ENCODE data around the gene CNTNAP5.
A peak's percentile ranks its signal among the peaks of the same experiment; 100 is the strongest.

CNTNAP5 gene

DNA sequence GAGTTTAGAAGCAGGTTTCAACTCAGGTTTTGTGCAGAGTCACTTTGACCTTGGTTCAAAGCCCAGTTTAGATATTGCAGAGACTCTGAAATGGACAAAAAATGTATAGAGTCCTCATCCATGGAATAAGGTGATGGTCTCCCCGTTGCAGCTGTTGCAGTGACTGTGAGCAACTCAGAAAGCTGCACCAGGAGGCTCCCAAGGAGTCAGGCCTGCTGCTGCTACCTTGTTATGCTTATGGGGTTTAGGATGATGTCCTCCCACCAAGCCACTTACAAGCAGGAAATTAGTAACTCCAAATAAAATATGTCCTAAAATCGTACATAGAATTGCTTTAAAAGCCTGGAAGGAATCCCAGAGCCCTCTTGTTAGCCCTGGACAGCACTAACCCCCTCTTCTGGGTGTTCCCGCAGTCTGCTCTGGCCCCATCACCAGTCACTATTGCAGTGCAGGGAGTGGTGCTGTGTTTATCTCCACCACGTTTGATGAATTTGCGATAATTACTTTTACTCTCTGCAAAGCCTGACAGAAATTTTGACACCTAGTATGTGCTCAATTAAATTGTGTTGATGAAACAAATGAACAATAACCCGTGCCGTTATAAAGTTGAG is 189.0 kb downstream of the CNTNAP5 start:
- in situ Hi-C loops (cut with HindIII; ENCODE audit: low pct_ligation_motif_present, low pct_unique_long_range_greater_than_20kb, low sequenced_read_pairs) = no loop called here
- no peak for DNase-seq

DNA sequence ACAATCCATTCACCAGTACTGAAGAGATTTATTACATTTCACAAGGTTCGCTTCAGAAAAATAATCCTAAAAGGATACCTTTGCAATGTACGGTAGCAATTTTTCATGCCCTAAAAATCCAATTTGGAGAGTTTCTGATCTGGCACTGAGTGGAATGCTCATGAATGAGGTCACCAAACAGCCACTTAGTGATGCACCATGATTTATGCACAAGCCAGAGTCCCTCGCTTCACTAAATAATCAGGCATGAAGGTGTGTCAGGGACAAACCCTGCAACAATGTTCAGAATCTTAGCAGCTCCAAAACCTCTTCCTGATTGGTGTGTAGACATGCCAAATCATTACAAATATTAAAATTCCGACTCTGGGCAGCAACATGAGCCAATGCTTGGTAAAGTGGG is 221.1 kb downstream of the CNTNAP5 start:
- in situ Hi-C loops (cut with HindIII; ENCODE audit: low pct_ligation_motif_present, low pct_unique_long_range_greater_than_20kb, low sequenced_read_pairs) = no loop called here
- no peak for DNase-seq

- DNase-seq = no peak
- in situ Hi-C loops (cut with HindIII; ENCODE audit: low pct_ligation_motif_present, low pct_unique_long_range_greater_than_20kb, low sequenced_read_pairs) = no loop called here
Observed at GRCh38 chr2:124248386-124248785, 223.3 kb downstream of the CNTNAP5 start.

- in situ Hi-C loops (cut with HindIII; ENCODE audit: low pct_ligation_motif_present, low pct_unique_long_range_greater_than_20kb, low sequenced_read_pairs) = no loop called here
Observed at GRCh38 chr2:124250433-124250832, 225.3 kb downstream of the CNTNAP5 start.

DNA sequence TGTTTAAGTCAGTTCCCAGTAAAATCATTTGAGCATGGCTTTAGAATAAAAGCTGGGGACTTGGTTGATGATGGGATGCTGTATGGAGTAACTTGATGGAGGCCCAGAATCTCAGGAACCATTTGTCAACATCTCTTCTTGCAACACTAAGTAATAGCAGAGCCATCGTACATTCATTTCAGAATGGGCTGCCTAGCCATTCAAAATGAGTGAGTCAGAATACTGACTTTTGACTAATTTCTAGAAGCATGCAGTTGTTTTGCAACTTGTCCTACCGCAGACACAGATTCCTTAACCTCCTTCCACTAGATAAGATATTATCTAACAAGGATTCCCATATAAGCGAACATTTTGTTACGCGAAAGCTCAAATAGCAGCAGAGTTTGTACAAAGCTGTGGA is 229.5 kb downstream of the CNTNAP5 start:
- in situ Hi-C loops (cut with HindIII; ENCODE audit: low pct_ligation_motif_present, low pct_unique_long_range_greater_than_20kb, low sequenced_read_pairs) = no loop called here

More at GRCh38 chr2:124250433-124250832, 225.3 kb downstream of the CNTNAP5 start:
- DNase-seq = no peak

GRCh38 chr2:124257120-124257519 is 232.0 kb downstream of the CNTNAP5 start:
- DNase-seq = no peak
- in situ Hi-C loops (cut with HindIII; ENCODE audit: low pct_ligation_motif_present, low pct_unique_long_range_greater_than_20kb, low sequenced_read_pairs) = no loop called here

More for the DNA sequence above, 229.5 kb downstream of the CNTNAP5 start:
- DNase-seq = no peak

GRCh38 chr2:124258140-124258880 is 233.2 kb downstream of the CNTNAP5 start:
- in situ Hi-C loops (cut with HindIII; ENCODE audit: low pct_ligation_motif_present, low pct_unique_long_range_greater_than_20kb, low sequenced_read_pairs) = no loop called here
- DNase-seq = no peak

GRCh38 chr2:124261456-124261855 is 236.4 kb downstream of the CNTNAP5 start:
- in situ Hi-C loops (cut with HindIII; ENCODE audit: low pct_ligation_motif_present, low pct_unique_long_range_greater_than_20kb, low sequenced_read_pairs) = no loop called here
- DNase-seq = no peak

GRCh38 chr2:124264551-124265091 is 239.5 kb downstream of the CNTNAP5 start:
- in situ Hi-C loops (cut with HindIII; ENCODE audit: low pct_ligation_motif_present, low pct_unique_long_range_greater_than_20kb, low sequenced_read_pairs) = no loop called here
- no peak for DNase-seq

DNA sequence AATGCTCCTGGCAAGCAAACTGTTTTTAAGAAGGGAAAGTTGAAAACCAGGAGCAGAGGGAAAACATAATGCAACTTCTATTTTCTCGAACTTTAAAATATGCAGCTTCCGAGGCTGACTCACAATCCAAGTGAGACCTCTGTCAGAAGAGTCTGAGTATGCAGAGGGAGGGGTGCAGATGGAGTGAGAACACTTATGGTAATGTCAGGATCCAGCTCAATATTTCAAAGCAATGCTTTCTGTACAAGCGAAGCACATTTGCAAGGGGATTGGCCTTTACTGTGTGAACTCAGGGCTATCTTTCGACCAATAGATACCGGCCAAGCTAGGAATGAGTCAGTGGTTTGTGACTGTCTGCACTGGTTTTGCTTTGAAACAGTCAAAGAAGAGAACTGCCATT is 242.7 kb downstream of the CNTNAP5 start:
- in situ Hi-C loops (cut with HindIII; ENCODE audit: low pct_ligation_motif_present, low pct_unique_long_range_greater_than_20kb, low sequenced_read_pairs) = no loop called here
- DNase-seq = no peak

DNA sequence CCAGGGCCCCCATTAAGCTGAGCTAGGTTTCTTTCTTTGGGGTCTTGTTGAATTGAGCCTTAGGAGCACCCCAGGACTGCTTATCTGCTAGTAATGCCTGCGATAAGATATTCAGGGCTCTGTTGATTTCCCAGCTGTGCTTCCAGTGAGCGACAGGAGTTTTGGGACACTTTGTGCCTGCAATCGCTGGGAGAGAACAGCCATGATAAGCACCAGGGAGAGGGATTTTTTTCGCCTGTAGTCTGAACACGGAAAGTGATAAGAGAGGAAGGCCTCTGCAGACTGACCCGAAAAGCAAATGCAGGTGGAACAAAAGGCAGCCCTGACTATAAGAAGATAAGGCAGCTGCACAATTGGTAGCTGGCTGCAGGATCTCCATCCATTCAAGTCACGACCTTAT is 244.3 kb downstream of the CNTNAP5 start:
- in situ Hi-C loops (cut with HindIII; ENCODE audit: low pct_ligation_motif_present, low pct_unique_long_range_greater_than_20kb, low sequenced_read_pairs) = no loop called here
- no peak for DNase-seq

GRCh38 chr2:124272261-124272841 is 247.3 kb downstream of the CNTNAP5 start:
- DNase-seq = no peak
- in situ Hi-C loops (cut with HindIII; ENCODE audit: low pct_ligation_motif_present, low pct_unique_long_range_greater_than_20kb, low sequenced_read_pairs) = no loop called here

GRCh38 chr2:124281541-124281940 is 256.5 kb downstream of the CNTNAP5 start:
- in situ Hi-C loops (cut with HindIII; ENCODE audit: low pct_ligation_motif_present, low pct_unique_long_range_greater_than_20kb, low sequenced_read_pairs) = no loop called here
- no peak for DNase-seq

GRCh38 chr2:124283096-124283495 is 258.0 kb downstream of the CNTNAP5 start:
- in situ Hi-C loops (cut with HindIII; ENCODE audit: low pct_ligation_motif_present, low pct_unique_long_range_greater_than_20kb, low sequenced_read_pairs) = no loop called here
- DNase-seq = peak; percentile 42

DNA sequence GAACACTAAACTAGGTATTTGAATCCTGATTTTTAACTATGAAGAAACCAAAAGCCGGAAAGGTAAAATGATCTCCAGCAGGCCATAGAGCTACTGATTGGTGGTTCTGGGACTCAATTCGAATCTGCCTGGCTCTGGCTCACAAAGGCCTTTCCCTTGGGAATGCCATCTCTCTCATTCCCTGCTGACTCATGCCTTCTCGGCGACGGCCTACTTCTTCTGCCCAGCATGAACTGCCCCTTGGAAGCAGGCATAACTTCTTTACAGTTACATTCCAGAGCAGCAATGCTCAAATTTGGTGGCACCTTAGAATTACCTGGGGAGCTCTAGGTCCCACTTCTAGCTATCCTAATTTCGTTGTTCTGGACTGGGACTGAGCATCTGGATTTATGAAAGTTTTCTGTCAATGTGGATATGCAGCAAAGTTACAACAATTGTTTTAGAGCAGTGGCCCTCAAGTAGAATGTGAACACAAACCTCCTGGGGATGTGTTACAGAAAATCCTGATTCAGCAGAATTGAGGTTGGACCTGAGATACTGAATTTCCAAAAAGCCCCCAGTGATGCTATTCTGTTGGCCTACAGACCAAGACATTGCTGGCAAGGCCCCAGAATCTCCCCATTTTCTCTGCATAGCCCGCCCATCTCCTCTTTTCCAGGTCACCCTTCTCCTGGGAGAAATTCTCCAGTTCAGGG is 261.1 kb downstream of the CNTNAP5 start:
- in situ Hi-C loops (cut with HindIII; ENCODE audit: low pct_ligation_motif_present, low pct_unique_long_range_greater_than_20kb, low sequenced_read_pairs) = no loop called here
- DNase-seq = no peak

DNA sequence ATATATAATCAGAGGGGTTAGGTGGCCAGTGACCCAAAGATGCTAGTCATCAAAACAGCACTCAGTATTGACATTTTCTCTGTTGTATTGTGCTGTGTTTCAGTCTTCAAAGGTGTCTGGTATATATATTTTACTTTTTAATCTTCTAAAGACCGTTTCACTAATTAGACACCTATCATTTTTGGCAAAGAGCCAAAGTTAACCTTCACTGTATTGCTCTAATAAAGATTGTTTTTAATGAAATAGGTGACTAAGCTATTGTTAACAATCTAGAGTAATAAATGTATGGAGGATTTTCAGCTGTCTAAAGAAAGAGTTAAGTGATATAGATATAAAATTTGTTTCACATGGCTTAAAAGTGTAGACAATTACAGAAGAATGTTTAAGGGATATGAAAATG is 264.0 kb downstream of the CNTNAP5 start:
- DNase-seq = no peak
- in situ Hi-C loops (cut with HindIII; ENCODE audit: low pct_ligation_motif_present, low pct_unique_long_range_greater_than_20kb, low sequenced_read_pairs) = no loop called here

DNA sequence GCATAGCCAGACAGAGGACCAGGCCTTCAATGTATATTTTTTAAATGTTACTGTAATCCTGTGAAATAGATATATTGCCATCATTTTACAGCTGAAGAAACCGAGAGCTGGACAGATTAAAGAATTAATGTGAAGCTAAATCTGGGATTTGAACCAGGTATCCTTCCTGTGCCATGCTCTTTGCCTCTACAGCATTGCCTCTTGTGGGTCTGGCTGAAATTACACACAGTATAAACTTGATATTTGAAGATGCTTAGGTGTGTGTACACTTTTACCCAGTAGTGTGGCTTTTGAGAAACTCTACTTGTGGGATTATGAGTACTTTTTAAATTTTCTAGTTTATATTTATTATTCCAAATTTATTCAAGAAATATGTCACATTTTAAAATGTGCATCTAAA is 264.5 kb downstream of the CNTNAP5 start:
- in situ Hi-C loops (cut with HindIII; ENCODE audit: low pct_ligation_motif_present, low pct_unique_long_range_greater_than_20kb, low sequenced_read_pairs) = no loop called here
- no peak for DNase-seq

DNA sequence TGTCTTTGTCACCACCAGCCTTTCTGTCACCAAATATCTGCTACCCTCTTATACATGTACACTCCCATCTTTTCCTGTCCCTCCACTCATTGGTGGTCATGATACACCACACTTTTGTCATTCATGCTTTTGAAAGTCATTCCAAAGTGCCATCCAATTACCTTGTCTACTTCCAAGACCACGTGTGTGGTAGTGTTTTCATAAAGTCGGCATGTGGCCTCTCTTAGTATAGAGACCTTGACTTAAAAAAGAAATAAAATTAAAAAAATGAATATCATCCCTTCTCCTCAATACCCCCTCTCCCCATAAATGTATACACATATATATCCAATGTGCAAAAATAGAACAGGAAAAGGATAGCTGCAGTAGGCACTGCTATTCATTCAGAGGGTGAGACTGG is 271.4 kb downstream of the CNTNAP5 start:
- DNase-seq = no peak
- in situ Hi-C loops (cut with HindIII; ENCODE audit: low pct_ligation_motif_present, low pct_unique_long_range_greater_than_20kb, low sequenced_read_pairs) = no loop called here

GRCh38 chr2:124301915-124302314 is 276.8 kb downstream of the CNTNAP5 start:
- no peak for DNase-seq
- in situ Hi-C loops (cut with HindIII; ENCODE audit: low pct_ligation_motif_present, low pct_unique_long_range_greater_than_20kb, low sequenced_read_pairs) = no loop called here
